ENCODE data around the gene ENTR1.
A peak's percentile ranks its signal among the peaks of the same experiment; 100 is the strongest.
"Not testable (repeated sequence)": the region's sequence is repeated elsewhere in the genome, so short reads cannot be mapped to it uniquely, and the experiment has no call there.

ENTR1 gene

DNA sequence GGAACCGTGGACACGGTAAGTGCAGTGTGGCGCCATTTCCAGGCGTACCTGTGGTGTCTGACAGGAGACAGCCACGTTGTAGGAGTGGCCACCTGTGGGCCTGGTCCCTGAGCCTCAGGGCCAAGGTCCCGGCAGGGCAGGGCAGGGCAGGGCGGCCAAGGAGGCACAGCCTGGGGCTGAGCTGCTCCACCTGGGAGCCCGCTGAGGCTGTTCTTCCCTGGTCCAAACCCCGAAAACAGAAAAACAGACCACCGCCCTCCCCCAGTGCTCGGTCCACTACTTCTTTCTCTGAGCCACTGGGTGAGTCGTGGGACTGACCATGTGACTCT lies 8.6 kb upstream of the ENTR1 start:
- no peak for DNase-seq (ENCODE audit: low read depth in 2 of 2)

DNA sequence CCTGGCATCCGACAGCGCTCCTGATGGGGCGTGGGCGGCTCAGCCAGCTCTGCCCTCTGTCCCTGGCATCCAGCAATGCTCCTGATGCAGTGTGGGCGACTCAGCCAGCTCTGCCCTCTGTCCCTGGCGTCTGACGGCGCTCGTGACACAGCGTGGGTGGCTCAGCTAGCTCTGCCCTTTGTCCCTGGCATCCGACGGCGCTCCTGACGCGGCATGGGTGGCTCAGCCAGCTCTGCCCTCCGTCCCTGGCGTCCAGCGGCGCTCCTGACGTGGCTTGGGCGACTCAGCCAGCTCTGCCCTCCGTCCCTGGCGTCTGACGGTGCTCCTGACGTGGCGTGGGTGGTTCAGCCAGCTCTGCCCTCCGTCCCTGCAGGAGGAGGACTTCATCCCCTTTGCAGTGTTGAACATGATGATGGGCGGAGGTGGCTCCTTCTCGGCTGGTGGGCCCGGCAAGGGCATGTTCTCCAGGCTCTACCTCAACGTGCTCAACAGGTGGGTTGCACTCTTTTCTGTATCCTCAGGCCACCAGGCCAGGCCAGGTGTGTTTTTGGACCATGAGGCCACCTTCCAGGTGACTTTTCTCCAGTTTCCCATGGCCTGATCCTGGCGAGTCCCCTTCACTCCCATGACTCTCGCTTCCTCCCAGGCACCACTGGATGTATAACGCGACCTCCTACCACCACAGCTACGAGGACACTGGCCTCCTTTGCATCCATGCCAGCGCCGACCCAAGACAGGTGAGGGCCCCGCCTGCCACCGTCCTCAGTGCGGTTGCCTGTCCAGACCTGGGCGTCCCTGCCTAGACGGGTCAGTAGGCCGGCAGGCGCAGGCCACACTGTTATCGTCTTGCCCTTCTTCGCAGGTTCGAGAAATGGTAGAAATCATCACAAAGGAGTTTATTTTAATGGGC lies 8.0 kb upstream of the ENTR1 start:
- no peak for DNase-seq (ENCODE audit: low read depth in 2 of 2)

DNA sequence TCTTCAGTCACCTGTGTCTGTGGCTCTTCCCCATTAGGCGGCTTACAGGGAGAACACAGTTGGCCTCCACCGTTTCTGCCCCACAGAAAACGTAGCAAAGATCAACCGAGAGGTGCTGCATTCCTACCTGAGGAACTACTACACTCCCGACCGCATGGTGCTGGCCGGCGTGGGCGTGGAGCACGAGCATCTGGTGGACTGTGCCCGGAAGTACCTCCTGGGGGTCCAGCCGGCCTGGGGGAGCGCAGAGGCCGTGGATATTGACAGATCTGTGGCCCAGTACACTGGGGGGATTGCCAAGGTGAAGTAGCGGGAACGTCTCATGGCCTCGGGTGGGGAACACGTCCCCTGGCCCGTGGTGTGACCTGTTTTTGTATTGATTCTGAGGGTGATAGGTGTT lies 6.5 kb upstream of the ENTR1 start:
- no peak for DNase-seq (ENCODE audit: low read depth in 2 of 2)

DNA sequence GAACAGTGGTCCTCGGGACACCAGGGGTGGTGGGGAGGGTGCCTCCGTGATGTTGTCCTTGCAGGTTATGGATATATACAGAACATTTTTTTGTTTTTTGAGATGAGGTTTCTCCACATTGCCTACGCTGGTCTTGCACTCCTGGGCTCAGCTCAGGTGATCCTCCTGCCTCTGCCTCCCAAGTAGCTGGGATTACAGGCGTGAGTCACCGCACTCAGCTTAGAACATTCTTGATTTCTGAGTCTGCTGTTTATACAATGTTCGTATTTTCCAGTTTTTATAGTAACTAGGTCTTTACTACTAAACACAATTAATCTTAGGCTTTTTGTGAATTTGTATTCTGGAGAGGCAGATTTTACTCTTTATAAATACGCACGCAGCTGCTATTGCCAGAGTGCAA lies 6.0 kb upstream of the ENTR1 start:
- no peak for DNase-seq (ENCODE audit: low read depth in 2 of 2)

DNA sequence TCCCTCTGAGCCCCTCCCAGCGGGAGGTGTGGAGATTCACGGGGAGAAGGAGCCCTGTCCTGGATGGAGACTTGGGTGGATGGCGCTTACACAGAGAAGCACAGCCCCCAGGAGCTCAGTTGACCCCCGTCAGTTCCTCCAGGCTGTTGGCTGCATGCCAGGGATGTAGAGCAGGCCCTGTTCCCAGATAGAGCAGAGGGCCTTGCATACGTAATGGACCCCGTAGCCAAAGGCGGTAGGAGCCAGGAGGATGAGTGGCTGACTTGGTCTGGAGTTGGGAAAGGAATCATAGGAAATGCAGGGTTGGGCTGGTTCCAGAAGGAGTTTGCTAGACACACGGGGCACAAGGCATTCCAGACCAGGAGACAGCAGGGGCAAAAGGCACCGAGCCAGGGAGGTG lies 2.5 kb upstream of the ENTR1 start:
- no peak for DNase-seq (ENCODE audit: low read depth in 2 of 2)

DNA sequence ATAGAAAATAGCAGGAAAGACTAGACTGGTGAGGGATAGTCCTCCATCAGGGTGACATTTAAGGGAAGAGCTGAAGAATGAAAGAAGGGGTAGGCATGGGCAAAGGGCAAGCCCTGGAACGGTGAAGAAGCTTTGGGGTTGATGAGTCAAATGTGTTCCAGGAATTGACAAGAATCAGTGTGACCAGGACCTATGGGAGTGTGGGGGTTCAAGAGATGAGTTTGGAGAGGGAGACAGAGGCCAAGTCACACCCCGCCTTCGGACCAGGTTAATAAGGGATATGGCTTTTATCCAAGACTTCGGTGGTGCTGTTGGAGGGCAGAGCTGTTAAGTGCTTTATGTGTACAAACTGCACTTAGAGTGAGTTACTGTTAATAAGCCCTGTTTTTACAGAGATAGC lies 964 bp upstream of the ENTR1 start:
- DNase-seq (ENCODE audit: low read depth in 2 of 2): no peak

DNA sequence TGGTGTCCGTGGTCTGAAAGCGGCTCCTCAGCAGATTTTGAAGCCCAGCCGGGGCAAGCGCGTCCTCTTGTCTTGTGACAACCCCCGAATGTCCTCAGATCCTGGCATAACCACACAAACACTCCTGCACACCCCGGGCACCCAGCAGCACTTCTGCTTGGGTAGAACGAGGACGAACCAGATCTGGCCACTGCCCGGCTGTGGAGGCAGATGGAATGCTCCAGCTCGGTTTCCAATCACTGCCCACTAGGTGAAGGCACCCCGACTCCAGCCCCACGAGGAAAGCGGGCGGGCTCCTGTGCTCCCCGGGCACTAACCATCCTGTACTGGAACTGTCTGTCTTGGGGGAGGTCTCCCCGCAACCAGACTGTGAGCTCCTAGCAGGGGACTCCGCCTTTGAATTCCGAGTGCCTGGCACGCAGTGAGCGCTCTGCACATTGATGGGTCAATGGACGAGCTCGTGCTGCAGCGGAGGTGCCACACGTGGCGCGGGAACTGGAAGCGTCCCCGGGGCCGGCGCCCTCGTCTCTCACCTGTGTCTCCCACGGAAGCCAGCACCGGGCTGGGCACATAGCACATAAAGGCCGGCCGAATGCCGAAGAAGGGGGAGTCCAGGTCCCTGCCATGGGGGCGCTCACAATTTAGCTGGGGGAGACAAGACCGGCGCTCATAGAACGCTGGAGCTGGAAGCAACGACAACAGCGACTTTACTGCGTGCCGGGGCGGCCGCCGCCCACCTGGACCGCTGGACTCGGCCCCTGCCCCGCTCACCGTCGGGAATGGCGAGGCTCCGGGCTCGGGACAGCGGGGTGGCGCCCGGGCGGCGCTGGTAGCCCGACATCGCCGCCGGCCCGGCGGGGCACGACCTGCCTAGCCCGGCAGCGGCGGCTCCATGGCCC lies 608 bp downstream of the ENTR1 start:
- peak in 1 of 2 experiments; percentile 19 for DNase-seq (ENCODE audit: low read depth in 2 of 2)

DNA sequence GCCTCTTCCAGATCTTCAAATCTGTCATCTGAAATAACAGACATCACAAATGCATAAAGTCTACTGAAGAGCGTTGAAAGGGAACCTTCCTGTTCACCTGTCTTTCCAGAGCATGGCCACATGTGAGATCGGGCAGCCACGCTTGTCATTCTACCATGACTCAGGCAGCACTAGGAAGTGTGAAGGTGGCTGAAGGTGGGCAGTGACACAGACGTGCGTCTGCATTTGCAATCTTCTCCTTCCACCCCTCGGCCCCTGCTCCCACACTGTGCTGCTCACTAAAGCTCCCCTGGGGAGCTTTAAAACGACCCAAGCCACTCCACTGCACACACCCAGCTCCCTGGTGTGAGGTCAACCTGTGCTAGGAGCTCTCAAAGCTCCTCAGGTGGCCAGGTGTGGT lies 2.5 kb downstream of the ENTR1 start:
- no peak for DNase-seq (ENCODE audit: low read depth in 2 of 2)

DNA sequence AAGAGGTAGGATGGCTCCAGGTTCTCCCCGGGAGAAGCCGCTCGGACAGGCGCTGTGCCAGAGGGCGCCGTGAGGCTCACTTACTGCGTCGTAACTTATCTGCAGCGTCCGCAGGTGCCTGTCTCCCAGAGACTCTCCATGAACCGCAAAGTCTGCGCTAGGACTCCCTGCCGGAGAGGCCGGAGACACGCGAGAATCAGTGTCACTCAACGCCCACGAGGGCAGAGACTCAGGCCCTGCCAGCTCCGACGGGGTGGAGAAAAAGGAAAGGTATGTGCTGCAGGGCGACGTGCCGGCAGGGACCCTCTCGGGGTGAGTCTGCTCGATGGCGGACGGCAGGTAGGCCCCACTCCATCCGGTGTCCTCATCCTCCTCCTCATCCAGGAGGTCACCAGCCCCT lies 3.4 kb downstream of the ENTR1 start:
- not testable (repeated sequence) for DNase-seq (ENCODE audit: low read depth in 2 of 2)

DNA sequence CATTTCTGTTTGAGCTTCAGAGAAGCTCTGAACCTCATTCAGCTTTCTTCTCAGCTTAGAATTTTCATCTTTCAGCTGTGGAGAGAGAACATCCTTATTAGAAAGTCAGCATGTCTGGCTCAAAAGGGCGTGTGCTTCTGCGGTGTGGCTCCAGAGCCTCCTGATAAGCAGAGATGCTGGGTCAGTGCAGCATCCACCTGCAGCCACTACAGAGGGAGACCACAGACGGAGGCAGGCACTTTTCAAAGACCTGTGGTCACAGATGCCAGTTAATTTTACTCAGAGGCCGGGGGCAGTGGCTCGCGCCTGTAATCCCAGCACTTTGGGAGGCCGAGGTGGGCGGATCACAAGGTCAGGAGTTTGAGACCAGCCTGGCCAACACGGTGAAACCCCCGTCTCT lies 4.5 kb downstream of the ENTR1 start:
- DNase-seq (ENCODE audit: low read depth in 2 of 2): not testable (repeated sequence)

DNA sequence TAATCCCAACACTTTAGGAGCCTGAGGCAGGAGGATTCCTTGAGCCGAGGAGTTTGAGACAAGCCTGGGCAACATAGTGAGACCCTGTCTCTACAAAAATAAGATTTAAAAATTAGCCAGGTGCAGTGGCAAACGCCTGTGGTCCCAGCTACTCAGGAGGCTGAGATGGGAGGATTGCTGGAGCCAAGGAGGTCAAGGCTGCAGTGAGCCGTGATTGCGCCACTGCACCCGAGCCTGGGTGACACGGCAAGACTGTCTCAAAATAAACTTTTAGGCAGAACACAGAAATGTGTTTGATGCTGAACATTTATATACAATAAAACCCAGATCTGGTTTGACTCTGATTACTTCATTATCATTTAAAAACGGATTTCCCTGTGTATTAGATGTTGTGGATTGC lies 4.9 kb downstream of the ENTR1 start:
- no peak for DNase-seq (ENCODE audit: low read depth in 2 of 2)

DNA sequence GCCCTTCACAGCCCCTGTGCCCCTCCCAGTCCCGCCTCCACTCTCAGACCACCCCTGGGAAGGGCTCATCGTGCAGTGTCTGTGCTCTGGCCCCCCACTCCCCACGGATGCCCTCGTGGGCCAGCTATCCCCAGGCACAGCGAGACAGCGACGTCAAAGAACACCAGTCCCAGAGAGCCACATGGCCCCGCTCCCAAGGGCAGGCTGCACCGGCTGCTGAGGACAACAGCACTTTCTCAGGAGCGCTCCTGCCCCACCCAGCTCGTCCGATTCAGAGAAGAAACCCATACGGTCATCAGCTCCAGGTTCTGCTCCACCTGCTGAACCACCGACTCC lies 5.6 kb downstream of the ENTR1 start:
- no peak for DNase-seq (ENCODE audit: low read depth in 2 of 2)

DNA sequence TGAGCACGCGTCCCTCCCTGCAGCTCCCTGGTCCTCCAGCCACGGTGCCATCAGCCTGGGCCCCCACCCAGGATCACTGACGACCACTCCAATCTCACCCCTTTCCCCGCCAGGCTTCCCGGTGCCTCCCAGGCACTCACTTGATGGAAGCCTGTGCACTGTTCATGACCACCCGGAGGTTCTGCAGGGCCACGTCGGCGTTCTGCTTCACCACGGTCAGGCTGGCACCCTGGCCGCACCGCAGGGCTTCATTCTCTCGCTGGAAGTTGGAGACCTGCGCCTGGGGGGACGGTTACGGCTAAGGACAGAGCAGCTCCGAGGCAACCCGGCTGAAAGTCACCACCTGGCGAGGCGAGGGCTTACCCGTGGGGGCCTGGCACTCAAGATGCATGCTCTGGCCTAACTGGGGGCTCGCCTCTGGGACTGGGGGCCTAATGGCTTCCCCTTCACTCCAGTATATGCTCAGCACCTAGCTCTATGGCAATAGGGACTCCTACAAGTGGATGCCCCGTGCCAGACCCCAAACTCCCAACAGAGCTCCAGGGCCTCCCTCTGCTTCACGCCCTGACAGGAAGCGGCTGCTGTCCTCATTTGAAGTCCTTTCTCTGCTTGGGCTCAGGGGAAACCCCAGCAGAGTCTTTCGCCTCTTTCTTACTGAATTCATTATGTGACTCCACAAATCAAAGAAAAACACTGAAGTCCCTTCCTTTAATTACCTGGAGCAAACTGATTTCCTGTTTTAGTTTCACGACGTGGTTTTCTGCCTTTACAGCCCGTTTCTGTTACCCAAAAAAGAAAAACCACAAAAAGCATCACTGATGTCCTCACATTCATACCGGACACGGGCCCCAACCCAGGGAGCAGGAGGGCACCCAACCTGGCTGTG lies 6.3 kb downstream of the ENTR1 start:
- DNase-seq (ENCODE audit: low read depth in 2 of 2): peak; percentile 18 to 33

DNA sequence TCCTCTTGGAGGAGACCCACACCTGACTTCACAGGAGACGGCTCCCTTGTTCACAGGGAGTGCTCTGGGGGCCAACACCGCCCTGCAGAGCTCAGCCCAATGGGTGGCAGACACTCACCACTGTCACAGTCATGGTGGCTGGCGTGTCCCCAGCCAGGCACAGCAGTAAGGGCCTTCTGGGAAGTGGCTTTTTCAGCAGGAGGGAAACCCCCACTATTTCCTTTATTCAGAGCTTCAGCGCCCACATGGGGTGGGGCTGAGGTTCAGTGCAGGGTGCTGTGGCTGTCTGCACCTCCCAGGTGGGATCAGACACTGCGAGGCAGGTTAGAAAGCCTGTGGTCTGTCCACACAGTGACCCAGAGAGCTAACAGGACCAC lies 6.9 kb downstream of the ENTR1 start:
- peak; percentile 53 to 69 for DNase-seq (ENCODE audit: low read depth in 2 of 2)

DNA sequence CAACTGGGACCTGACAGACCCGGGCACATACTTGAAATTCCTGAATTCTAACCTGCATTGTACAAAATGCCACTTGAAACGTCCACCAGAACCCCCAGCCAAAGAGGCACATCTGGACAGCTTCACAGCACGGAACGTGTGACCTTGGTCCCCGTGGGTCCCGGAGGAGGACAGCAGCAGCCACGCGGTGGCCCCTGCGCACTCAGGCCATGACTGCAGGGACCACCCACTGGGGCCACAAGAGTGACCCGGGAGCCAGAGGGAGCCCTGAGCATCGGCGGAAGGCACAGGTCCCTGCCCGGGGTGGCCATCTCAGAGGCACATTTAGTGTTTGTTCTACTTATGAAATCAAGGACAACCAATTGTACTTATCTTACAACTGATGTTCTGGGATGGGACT lies 8.3 kb downstream of the ENTR1 start:
- DNase-seq (ENCODE audit: low read depth in 2 of 2): no peak

DNA sequence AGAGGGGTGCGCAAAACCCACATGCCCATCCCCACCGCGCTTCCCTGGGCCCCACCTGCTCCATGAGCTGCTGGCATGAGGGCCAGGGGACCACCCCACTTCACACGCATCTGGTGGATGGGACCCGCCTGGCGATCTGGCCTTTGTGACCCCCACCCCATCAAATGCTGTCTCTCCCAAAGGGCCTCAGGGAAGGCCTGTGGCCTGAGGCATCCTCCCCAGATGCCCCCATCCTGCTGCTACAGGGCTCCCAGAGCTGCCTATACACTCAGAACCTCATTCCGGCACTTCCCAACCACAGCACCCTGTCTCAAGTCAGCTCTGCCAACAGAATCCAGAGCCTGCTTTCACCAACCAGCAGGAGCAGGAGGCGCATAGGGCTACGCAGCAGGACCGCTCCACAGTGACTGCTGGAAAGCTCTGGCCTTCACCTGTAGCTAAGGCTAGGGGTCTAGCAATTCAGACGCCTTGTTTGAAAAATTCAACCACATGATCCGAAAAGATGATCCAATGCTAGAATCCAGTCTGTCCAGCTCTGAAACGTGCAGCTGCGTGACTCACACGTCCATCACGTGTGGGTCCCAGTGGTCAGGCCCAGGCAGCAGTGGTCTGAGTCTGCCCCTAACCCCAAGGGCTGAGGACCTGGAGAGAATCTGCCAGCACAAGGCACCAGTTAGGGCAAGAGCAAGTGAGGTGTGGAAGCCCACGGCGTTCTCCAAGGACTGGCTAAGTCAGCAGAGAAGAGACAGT lies 9.1 kb downstream of the ENTR1 start:
- DNase-seq (ENCODE audit: low read depth in 2 of 2): no peak

DNA sequence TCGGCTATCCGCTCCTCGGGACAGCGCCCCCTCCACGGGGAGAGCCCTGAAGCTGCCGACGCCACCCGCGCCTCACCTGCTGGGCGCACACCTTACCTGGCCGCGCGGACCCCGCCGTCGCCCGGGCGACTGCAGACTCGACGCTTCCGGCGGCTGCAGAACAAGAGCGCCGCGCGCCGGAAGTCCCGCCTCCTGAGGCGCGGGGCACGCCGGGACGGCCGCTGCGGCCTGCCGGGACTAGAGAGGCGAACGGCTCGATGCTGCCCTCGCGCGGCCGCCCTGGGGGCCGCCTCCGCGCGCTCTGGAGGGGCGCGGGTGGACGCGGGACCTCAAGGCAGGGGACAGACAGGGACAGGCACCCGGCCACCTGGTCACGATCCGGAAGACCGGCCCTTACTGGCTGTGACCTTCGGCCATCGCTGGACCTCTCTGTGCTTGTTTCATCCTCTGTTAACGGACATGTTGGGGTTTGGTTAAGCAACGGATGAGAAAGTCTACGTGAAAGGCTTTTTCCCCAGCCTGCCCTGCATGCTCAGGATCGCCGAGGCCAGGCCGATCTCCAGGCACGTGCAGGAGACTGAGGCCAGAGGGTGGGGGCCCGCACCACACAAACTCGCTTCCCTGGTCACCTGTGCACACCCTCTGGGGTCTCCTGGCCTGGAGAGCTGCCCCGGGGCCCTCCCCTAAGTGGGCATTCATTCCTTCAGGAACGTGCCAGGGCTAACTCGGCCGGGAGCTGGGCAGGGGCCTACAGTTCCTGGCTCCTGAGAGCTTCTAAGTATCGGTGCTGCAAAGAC lies 10.2 kb downstream of the ENTR1 start, which contains the start of gene SNAPC4:
Gene SNAPC4 (minus strand): TSS at position 133 of the 797 bp plus-strand sequence. CDS start 1,742 bp downstream, outside the sequence.
- DNase-seq (ENCODE audit: low read depth in 2 of 2): peak; percentile 70 to 81

DNA sequence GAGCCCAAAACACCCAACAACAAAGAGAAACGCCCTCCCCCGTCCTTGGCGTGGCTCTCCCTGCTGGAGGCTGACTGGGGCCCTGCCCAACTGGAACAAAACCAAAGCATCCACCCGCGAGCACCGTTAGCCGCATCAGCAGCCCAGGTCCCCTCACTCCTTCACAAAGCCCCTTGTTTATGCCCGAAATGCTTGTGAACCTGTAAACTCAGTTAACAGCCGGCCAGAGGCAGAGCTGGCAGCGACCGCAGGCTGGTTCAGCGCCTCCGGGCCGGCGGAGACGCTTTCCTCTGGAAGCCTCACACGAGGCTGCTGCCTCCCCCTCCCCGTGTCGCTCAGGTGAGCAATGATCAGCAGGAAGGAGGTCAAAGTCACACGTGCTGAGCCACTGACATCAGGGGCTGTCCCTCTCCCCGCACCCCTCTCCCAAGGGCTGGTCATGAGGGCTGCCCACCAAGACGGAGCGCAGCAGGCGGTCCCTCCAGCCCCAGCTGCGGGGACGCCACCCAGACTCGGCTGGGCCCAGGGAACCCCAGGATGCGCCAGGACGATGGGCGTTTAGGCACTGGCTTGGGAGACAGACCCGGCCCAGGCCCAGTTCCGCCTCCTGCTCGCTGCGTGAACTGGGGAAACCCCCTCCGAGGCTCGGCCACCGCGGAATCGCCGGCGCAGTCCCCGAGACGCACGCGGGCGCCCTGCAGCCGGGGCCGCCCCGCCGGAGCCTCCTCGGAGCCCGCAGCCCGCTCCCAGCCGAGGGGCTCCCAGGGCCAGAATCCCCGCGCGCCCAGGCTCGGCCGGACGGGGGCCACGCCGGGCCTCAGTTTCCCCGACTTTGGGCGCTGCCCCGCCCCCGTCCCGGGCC lies 11.0 kb downstream of the ENTR1 start:
- DNase-seq (ENCODE audit: low read depth in 2 of 2): peak in 1 of 2 experiments; percentile 46

DNA sequence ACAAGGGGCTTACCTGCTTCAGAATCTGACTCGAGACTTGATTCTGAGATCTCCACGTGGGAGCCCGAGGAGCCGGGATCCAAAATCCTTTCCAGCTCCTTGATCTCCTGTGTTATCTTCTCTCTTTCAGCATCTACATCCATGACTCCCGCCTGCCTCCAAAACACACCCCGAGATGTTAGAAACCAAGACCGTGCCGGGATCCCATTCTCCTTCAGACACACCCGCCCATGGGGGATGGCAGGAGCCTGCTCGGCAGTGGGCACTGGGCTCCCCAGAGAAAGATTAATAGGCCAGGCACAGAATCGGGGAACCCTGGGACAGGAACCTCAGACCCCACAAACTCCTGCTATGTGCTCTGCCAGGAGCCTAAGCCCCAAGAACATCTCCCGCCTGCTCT lies 12.1 kb downstream of the ENTR1 start:
- no peak for DNase-seq (ENCODE audit: low read depth in 2 of 2)

Measured in stimulated activated CD4-positive, alpha-beta T cell treated with anti-CD3 and anti-CD28 coated beads, Interleukin-12 subunit alpha, Interleukin-12 subunit beta, amount 100 ng/mL, for 24 hours (primary cell).